ENCODE data around the gene WDR62. TPM values are rescaled to one million over a fixed set of nuclear protein-coding genes. Genes with fewer than 3 reads are reported as not detected.

WDR62 gene
- total RNA-seq, 1 experiment from 2014 or later, result 14.0 TPM

DNA sequence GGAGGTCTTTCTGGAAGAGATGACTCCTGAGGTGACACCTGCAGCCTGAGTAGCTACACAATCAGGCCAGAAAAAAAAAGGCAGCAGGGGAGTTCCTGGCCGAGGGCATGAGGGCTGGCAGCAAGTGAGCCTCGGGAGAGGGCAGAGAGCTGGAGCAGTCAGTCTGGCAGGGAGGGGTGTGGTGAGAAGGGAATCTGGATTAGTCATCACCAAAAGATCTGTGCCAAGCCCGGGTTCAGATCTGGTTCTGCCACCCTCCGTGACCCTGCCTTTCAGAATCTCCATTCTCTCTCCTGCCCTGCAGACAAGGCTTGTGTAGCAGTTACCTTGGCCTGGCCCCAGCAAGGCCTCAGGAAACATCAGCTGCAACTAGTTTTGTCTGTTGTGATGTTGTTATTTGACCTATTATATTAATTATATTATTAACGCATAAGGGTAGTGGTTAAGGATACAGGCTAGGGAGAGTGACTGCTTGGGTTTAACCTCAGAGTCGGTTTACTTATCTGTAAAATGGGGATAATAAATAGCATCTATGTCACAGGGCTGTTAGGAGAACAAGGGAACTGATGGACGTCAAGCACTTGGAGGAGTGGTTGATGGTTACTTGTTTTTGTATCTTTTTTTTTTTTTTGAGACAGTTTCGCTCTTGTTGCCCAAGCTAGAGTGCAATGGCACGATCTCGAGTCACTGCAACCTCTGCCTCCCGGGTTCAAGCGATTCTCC is 82.4 kb downstream of the WDR62 start:
- H3K27me3 ChIP-seq (ENCODE audit: insufficient read depth, low read depth), result no peaks in the 10 kb centered on the region
- H2AFZ ChIP-seq, result no peak overlapping the region
- no TSS peak for BruUV-seq (replicated peaks)
- peaks cover 30% of the 10 kb centered on the region for H3K79me2 ChIP-seq (ENCODE audit: low read depth)
- no peak for TF ChIP-seq EZH2 (IDR thresholded peaks at IDR 0.05; ENCODE audit: low read depth)
- TF ChIP-seq, protein P1, sequence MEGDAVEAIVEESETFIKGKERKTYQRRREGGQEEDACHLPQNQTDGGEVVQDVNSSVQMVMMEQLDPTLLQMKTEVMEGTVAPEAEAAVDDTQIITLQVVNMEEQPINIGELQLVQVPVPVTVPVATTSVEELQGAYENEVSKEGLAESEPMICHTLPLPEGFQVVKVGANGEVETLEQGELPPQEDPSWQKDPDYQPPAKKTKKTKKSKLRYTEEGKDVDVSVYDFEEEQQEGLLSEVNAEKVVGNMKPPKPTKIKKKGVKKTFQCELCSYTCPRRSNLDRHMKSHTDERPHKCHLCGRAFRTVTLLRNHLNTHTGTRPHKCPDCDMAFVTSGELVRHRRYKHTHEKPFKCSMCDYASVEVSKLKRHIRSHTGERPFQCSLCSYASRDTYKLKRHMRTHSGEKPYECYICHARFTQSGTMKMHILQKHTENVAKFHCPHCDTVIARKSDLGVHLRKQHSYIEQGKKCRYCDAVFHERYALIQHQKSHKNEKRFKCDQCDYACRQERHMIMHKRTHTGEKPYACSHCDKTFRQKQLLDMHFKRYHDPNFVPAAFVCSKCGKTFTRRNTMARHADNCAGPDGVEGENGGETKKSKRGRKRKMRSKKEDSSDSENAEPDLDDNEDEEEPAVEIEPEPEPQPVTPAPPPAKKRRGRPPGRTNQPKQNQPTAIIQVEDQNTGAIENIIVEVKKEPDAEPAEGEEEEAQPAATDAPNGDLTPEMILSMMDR (conservative IDR thresholded peaks at IDR 0.05), result no peak
- POLR2A ChIA-PET (ENCODE audit: unreplicated experiment), result interaction anchor here (0.6 to 1.7 kb wide), 6 partner anchors 9 to 1844 kb away, joined by 3 to 32 read pairs (median 3); partner anchors contain the start of genes TBCB and ZNF566
- peak overlapping the region; percentile 96 for H3K27ac ChIP-seq
- no peaks in the 10 kb centered on the region for H3K9me2 ChIP-seq (ENCODE audit: insufficient read depth)
- H3K9me3 ChIP-seq (ENCODE audit: insufficient read depth, low read depth), result no peaks in the 10 kb centered on the region
- peak overlapping the region; percentile 77 for H3K4me2 ChIP-seq
- peak overlapping the region; percentile 37; the same call in 1 of the 2 replicates for H3K4me3 ChIP-seq
- H3K36me3 ChIP-seq (ENCODE audit: low read depth), result 0 out of 2 replicates have a peak, but pooled peaks cover 7% of the 10 kb centered on the region
- H4K20me1 ChIP-seq (ENCODE audit: insufficient read depth), result peaks cover 13% of the 10 kb centered on the region
- CTCF ChIA-PET, result interaction anchor here (1.3 kb wide), 1 partner anchor 9 kb away, joined by 7 read pairs; no protein-coding TSS in a partner anchor
- intact Hi-C loops (cut with micrococcal nuclease; ENCODE audit: unreplicated experiment), result no loop called here
- peaks cover 63% of the 10 kb centered on the region for H3F3A ChIP-seq (ENCODE audit: insufficient read depth, low read depth)
- H3K4me1 ChIP-seq (replicated peaks; ENCODE audit: insufficient read depth), result peaks cover 64% of the 10 kb centered on the region
- DNase-seq, result peak; percentile 95 to 98

DNA sequence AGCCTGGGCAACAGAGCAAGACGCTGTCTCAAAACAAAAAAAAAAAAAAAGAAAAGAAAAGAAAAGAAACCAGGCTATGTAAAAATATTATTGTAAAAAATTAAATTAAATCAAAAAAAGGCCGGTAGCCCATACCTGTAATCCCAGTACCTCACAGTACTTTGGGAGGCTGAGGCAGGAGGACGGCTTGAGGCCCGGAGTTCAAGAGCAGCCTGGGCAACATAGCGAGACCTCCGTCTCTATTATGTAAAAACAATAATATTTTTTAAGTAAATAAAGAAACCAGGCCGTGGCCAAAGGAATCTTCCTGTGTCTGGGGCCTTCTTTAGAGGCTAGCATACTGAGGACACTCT is 84.4 kb downstream of the WDR62 start:
- H4K20me1 ChIP-seq (ENCODE audit: insufficient read depth), result peaks cover 23% of the 10 kb centered on the region
- DNase-seq, result no peak
- peak overlapping the region; percentile 96 for H3K27ac ChIP-seq
- H3K4me3 ChIP-seq, result peak overlapping the region; percentile 98; the same call in 1 of the 2 replicates
- intact Hi-C loops (cut with micrococcal nuclease; ENCODE audit: unreplicated experiment), result loop anchor here (1.0 kb wide), 2 partner anchors 11 to 24 kb away; partner anchors contain the start of gene TBCB
- peaks cover 19% of the 10 kb centered on the region; the same call in 1 of the 2 replicates for H3K36me3 ChIP-seq (ENCODE audit: low read depth)
- peaks cover 54% of the 10 kb centered on the region for H3K4me1 ChIP-seq (replicated peaks; ENCODE audit: insufficient read depth)
- peaks cover 57% of the 10 kb centered on the region for H3F3A ChIP-seq (ENCODE audit: insufficient read depth, low read depth)
- H2AFZ ChIP-seq, result peak overlapping the region; percentile 90
- ChIA-PET POLR2A (ENCODE audit: unreplicated experiment) (interaction anchor here (0.6 to 1.0 kb wide), 3 partner anchors 11 to 632 kb away, joined by 3 to 6 read pairs (median 5); no protein-coding TSS in a partner anchor), CTCF (no interaction called here)
- no TSS peak for BruUV-seq (replicated peaks)
- H3K9me2 ChIP-seq (ENCODE audit: insufficient read depth), result no peaks in the 10 kb centered on the region
- no peaks in the 10 kb centered on the region for H3K9me3 ChIP-seq (ENCODE audit: insufficient read depth, low read depth)
- H3K27me3 ChIP-seq (ENCODE audit: insufficient read depth, low read depth), result no peaks in the 10 kb centered on the region
- peaks cover 43% of the 10 kb centered on the region for H3K79me2 ChIP-seq (ENCODE audit: low read depth)
- TF ChIP-seq, protein P1 (conservative IDR thresholded peaks at IDR 0.05), result no peak
- TF ChIP-seq EZH2 (IDR thresholded peaks at IDR 0.05; ENCODE audit: low read depth), result no peak
- H3K4me2 ChIP-seq, result peak overlapping the region; percentile 77

DNA sequence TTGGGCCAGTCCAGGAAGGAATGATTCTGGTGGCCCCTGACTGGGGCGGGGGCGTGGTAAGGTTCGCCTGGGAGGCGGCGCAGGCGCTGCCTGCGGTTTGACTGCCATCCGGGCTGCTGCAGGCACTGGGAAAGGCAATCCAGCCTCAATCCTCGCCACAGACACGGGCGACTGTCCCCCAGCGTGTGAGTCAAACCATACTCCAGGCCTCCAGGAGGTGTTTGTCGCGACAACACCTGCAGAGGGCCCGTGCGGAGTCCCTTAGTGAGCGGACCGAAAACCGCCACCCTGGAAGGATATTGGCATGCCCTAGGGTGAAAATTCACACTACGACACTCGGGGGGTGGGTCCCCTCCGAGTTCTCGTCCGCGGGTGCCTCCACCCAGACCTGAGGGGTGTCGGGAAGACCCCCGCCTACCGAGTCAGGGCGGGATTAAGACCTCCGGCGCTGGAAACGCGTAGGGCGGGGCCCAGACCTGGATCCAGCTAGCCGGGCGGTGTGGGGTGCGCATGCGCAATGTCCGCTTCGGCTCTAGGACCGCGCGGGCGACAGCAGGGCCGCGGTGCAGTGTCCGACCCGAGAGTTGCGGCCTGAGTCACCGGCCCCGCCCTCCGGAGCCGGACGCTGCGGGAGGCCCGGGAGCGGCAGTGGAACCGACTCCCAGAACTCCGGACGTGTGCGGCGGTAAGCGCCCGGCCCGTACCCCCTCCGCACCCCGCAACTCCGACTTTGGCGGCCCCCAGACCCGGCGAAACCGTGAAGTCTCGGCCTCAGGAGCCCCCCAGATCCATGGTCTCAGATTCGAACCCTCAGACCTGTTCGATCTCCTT is 85.0 kb downstream of the WDR62 start, which contains the start of gene CAPNS1:
Gene CAPNS1, plus strand, starts transcription at position 594 of the 831 bp plus-strand sequence. CDS start 946 bp downstream, outside the sequence.
- Histone ChIP-seq H3K9me3 (ENCODE audit: insufficient read depth, low read depth) (no peaks in the 10 kb centered on the region), H3K4me3 (peak within 1 kb of the TSS; percentile 98), H3F3A (ENCODE audit: insufficient read depth, low read depth) (peaks cover 60% of the 10 kb centered on the region), H3K36me3 (ENCODE audit: low read depth) (peaks cover 22% of the 10 kb centered on the region), H3K27ac (peak within 1 kb of the TSS; percentile 96), H3K4me2 (peak within 1 kb of the TSS; percentile 77), H3K27me3 (ENCODE audit: insufficient read depth, low read depth) (no peaks in the 10 kb centered on the region), H2AFZ (peak within 1 kb of the TSS; percentile 90), H3K4me1 (replicated peaks; ENCODE audit: insufficient read depth) (peaks cover 52% of the 10 kb centered on the region), H3K79me2 (ENCODE audit: low read depth) (peaks cover 43% of the 10 kb centered on the region), H4K20me1 (ENCODE audit: insufficient read depth) (peaks cover 23% of the 10 kb centered on the region), H3K9me2 (ENCODE audit: insufficient read depth) (no peaks in the 10 kb centered on the region)
- DNase-seq, result peak; percentile 86 to 98
- intact Hi-C loops (cut with micrococcal nuclease; ENCODE audit: unreplicated experiment), result loop anchor here (1.0 kb wide), 2 partner anchors 11 to 24 kb away; partner anchors contain the start of gene TBCB
- CTCF ChIA-PET, result interaction anchor here (1.4 kb wide), 1 partner anchor 11 kb away, joined by 4 read pairs; no protein-coding TSS in a partner anchor
- TF ChIP-seq, protein P1 (conservative IDR thresholded peaks at IDR 0.05), result no peak; the same call in 1 of the 2 replicates
- TF ChIP-seq EZH2 (IDR thresholded peaks at IDR 0.05; ENCODE audit: low read depth), result no peak
- POLR2A ChIA-PET (ENCODE audit: unreplicated experiment), result interaction anchor here (0.6 to 1.0 kb wide), 4 partner anchors 12 to 632 kb away, joined by 3 to 6 read pairs (median 4); no protein-coding TSS in a partner anchor
- BruUV-seq (replicated peaks), result no TSS peak

Data from PC-9 (cell line).